Nucleus accumbens (tissue), 56 donors: Measurements from ENCODE around the gene TNS4.

Experiments used
- DNase-seq, 56 donors: peaks; one replicate each; lab custom pipeline; 2025; lab: John Stamatoyannopoulos, UW

Gene TNS4

DNA sequence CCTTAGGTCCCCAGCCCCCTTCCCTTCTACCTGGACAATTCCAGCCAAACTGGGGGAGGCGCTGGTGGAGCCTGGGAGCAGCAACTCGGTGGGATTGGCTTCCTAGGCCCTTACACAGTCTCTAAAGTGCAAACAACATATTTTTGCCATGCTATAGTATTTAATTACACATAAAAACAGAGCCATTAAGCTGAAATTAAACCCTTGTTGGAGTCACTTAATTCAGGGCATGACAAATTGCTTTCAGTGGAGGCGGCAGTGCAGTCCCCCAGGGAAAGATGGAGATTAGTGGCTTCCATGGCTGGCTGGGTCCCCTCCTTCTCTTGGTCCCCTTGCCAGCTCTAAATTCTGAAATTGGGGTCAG, 40.8 kb downstream of the TNS4 start:
- DNase-seq, result no peak

GRCh38 chr17:40459636-40460603, 41.5 kb downstream of the TNS4 start:
- DNase-seq, result no peak

GRCh38 chr17:40458851-40459482, 42.5 kb downstream of the TNS4 start:
- DNase-seq, result no peak

DNA sequence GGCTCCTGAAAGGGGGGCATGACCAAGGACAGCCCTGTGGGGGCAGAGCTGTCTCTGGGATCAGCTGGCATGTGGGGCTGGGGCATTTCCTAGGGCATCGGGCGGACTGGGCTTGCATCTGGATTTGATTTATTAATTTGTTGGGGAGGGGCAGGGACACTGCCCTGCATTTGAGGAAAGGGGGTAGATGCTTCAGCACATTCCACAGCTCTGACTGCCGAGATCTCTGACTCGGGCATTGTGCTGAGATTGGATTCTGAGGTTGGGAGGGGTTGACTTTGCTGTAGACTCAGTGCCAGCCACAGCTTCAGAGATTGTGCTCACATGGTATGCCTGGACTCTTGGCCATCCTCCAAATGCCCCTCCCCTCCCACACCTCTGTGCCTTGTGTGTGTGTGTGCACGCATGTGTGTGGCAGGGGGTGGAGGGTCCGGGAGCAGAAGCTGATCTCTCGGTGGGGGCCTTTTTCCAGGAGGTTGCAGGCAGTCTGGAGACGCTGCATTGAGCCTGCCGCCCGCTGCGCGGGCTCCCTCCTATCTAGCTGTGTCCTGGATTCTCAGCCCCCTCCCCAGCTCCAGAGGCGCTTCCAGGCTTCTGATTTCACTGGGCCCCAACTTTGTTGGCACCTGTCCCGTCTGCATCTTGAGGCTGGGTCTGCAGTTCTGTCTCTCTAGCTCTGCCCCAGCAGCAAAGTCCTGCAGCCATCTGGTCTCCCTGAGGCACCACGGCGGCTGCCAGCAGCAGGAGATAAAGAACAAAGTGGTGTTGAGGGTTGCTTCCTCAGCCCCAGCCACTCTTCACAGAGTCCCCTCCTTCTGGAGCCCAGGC, 43.2 kb downstream of the TNS4 start:
- no peak for DNase-seq

DNA sequence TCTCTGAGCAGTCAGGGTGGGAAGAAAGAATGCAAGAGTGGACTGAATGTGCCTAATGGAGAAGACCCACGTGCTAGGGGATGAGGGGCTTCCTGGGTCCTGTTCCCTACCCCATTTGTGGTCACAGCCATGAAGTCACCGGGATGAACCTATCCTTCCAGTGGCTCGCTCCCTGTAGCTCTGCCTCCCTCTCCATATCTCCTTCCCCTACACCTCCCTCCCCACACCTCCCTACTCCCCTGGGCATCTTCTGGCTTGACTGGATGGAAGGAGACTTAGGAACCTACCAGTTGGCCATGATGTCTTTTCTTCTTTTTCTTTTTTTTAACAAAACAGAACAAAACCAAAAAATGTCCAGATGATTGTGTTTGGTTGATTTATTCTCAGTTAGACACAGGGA, 44.1 kb downstream of the TNS4 start:
- DNase-seq, result no peak

GRCh38 chr17:40456396-40456951, 44.9 kb downstream of the TNS4 start:
- no peak for DNase-seq

GRCh38 chr17:40454613-40454995, 46.8 kb downstream of the TNS4 start:
- no peak for DNase-seq

- DNase-seq, result no peak
These were observed 47.4 kb downstream of the TNS4 start for GRCh38 chr17:40453881-40454612.

GRCh38 chr17:40452921-40453378, 48.5 kb downstream of the TNS4 start:
- no peak for DNase-seq

- DNase-seq, result no peak
These were observed 49.1 kb downstream of the TNS4 start for GRCh38 chr17:40452216-40452787.

- peak in 4 of 56 donors; percentile 10 to 42 (median 12) for DNase-seq
These were observed 50.0 kb downstream of the TNS4 start for GRCh38 chr17:40451420-40451819.

GRCh38 chr17:40450175-40450574, 51.2 kb downstream of the TNS4 start:
- DNase-seq, result no peak

- DNase-seq, result no peak
These were observed 52.7 kb downstream of the TNS4 start for GRCh38 chr17:40448639-40449261.

- DNase-seq, result no peak
These were observed 53.2 kb downstream of the TNS4 start for GRCh38 chr17:40448213-40448638.

- no peak for DNase-seq
These were observed 53.6 kb downstream of the TNS4 start for GRCh38 chr17:40447806-40448205.

- no peak for DNase-seq
These were observed 54.2 kb downstream of the TNS4 start for GRCh38 chr17:40447148-40447644.

DNA sequence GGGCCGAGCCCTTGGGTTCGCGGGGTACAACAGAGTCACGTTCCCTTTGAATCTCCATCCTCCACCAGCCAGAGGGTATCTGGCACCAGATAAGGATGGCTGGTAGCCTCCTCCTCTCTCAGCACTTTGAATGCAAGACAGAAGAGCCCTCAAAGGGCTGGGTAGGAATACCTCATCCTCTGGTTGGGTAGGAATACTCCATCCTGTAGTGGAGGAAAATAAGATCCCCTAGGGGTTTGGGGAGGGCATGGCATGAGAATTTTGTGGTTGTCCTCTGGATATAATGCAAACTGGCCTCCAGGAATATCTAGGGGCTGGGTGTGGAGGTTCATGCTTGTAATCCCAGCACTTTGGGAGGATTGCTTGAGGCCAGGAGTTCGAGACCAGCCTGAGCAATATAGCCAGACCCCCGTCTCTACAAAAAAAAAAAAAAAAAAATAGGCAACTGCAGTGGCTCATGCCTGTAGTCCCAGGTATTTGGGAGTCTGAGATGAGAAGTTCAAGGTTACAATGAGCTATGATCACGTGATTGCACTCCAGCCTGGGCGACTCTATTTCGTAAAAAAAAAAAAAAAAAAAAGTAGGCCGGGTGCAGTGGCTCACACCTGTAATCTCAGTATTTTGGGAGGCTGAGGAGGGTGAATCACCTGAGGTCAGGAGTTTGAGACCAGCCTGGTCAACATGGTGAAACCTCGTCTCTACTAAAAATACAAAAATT, 55.5 kb downstream of the TNS4 start:
- DNase-seq, result no peak
